ENCODE results near the gene MEGF10.

Gene MEGF10

DNA sequence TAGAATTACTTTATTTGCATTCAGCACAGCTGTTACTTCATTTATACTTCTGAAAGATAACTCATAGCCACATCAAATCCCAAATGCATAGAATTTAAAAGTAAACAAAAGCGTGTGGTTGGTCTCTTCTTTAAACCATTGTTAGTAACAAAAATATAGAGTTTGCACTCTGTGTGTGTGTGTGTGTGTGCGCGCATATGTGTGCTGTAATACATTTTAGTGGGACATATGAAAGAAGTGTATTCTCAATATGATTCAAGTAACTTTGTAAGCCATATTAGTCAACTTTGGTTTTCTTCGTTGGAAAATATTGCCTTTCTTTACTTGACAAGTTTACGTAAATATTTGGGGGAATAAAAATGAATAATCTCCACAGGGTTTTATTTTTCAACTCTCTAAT, 120.8 kb downstream of the MEGF10 start:
- no peak for DNase-seq (ENCODE audit: low spot score)

DNA sequence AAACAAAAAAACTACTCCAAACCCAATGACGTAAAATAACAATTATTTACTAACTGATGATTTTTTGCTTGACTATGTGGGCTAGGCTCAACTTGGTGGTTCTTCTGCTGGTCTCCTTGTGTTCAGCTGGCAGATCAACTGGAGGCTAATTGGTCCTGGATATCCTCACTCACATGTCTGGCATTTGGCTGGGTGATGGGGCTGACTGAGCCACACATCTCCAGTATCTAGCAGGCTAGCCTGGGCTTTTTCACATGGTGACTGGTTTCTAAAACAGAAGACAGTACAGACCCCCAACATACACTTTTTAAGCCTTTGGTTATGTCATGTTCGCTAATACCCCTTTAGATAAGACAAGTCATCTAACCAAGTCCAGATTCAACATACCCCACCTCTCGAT, 122.1 kb downstream of the MEGF10 start:
- no peak for DNase-seq (ENCODE audit: low spot score)

DNA sequence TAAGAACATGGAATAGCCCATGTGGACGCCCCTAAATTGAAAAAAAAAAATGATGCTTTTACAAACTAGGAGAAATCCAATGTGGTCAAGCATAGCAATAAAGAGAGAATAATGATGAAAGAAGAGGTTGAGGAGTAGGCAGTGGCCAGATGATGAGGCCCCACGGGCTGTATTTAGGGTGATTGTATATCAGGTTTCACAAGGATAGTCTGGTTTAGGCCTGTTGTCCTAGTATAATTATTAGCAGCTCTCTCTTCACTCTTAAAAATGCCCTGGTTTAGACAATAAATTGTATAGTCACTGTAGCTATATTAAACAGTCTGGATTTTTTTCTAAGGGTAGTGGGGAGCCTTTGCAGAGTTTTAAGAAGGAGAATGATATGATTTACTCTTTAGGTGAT, 124.4 kb downstream of the MEGF10 start:
- no peak for DNase-seq (ENCODE audit: low spot score)

DNA sequence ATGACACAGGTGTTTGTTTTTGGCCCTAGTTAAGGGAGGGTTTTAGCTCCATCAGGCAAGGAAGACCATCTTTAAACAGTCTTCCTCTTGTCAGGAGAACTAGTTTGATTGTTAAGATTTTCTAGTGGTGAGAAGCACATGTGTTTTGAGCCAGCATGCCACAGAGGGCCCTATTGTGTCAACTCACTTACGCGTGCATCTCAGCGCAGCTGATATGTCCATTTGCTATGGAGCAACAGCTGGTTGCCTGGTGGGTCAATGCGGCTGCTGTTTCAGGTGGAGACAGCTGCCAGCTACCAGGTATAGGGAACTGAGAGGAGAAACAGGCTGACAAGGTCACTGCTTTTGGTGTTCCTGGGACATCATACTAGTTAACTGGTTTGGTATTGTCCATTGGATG, 126.3 kb downstream of the MEGF10 start:
- DNase-seq (ENCODE audit: low spot score) = no peak

DNA sequence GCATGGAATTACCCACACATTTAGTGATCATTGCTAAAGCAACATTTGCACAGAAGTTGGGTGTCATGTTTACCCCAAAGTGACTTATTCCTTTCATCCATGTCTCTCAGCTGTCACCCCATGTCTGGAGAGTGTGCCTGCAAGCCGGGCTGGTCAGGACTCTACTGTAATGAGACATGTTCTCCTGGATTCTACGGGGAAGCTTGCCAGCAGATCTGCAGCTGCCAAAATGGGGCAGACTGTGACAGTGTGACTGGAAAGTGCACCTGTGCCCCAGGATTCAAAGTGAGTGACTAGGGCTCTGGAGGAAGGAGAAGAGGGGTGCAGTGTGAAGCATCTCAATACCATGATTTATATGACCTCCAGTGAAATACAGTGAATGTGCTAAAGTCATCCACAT, 126.9 kb downstream of the MEGF10 start:
- no peak for DNase-seq (ENCODE audit: low spot score)

DNA sequence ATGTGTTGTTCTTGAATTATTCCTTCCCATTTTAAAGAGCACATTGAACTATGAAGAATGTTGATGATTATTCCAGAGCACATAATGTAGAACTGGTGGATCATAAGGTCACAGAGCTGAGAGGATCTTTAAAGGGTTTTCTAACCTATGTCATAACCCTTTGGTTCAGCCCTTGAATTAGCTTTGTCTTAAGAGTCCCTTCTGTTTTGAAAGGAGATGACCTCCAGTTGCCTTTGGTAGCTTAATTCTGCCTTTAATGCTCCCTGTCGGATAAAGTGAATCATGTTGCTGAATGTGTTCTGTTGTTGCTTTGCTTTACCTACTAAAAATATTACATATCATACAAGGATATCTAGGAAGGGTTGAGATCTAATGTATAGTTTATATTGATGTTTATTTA, 127.8 kb downstream of the MEGF10 start:
- DNase-seq (ENCODE audit: low spot score) = no peak

DNA sequence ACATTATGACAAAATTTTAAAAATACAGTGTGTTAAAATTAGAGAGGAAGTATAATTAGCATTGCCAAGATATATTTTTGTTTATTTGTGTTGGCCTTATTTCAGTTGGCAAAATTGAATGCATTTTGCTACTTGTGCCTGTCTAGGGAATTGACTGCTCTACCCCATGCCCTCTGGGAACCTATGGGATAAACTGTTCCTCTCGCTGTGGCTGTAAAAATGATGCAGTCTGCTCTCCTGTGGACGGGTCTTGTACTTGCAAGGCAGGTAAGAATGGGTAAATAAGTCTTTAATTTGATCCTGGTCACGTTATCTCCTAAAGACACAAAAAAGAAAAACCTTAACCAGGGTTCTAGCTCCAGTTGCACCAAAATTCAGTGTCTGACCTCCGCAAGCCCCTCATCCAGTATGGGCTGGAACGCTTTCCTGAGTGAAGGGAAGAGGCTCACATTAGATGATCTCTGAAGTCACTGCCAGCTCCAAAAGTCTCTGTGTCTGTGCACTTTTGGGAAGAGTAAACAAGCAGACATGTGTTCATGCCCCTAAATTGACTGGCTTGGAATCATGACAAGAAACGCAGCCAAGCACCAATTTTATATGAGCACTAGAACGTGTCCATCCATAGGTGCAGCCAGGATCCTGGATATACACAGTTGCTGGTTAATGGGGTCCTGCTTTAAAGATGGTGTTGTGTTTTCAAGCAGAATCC, 128.5 kb downstream of the MEGF10 start:
- DNase-seq (ENCODE audit: low spot score) = no peak

DNA sequence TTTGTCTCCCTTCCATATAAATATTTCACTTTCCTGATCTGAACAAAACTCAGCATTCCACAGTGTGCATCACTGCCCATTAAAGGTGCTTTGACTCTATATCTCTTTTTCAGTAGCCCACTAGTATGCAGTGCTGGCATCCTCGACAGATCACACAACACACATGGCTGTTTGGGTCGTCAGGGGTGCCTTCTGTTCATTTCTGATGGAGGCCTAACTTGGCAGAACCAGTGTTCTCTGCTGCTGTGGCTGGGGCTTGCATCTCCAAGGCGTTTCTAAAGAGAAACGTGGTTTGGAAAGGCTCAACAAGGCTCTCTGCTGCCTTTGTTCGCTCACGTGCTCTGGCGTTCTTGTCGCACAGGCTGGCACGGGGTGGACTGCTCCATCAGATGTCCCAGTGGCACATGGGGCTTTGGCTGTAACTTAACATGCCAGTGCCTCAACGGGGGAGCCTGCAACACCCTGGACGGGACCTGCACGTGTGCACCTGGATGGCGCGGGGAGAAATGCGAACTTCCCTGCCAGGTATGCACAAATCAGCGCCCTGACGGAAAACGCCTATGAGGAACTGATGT, 129.2 kb downstream of the MEGF10 start:
- DNase-seq (ENCODE audit: low spot score) = no peak

DNA sequence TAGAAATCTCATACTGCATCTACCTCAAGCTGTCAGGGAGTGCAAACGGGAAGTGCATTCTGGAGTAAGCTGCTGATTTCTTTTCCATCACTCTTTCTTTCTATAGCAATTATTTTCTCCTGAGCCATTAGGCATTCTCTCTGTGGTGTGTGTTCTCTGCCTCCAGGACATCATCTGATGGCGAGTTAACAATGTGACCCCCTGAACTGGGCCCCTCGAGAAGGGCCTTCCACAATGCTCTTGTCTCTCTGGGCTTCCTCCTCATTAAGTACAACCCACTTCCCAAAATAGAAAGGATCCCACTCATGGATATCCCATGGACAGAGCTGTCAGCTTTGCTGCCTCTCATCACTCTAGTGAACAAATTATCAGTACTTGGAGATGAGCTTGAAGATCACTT, 130.2 kb downstream of the MEGF10 start:
- DNase-seq (ENCODE audit: low spot score) = no peak

DNA sequence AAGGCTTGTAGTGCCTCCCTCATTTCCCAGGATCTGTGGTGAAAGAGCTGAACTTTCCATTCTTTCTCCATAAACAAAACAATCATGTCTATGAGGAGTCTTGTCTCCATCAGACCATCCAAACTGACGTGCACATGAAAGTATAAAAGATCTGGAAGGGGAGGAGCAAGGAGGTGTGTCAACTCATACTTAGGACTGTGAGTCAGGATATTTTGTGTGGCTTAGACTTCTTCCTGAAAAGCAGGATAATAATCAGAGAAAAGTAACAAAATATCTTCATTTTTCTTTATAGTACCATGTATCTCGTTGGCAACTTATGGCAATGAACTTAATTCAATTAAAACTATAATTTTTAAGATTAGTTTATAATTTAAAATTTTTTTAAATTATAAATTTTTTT, 130.9 kb downstream of the MEGF10 start:
- no peak for DNase-seq (ENCODE audit: low spot score)

DNA sequence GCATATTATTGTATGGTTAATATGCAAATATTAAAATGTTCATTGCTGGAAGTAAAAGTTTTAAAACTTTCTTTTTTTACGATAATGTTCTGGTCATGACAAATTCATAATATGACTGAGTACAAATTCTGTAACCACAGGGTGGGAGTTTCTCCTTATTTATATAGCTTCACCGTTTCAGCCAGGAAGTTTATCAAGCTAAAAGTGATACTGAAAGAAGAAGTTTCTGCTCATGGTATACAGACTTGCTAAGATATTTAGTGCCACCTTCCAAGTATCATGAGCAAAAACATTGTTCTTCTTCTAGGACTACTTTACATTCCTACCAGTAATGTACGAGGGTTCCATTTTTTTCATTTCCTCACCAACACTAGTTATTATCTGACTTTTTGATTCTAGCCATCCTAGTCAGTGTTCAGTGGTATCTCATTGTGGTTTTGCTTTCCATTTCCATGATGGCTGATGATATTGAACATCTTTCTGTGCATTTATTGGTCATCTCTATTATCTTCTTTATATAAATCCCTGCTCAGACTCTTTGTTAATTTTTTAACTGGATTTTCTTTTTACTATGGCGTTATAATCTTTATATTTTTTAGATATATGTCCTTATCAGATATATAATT, 132.7 kb downstream of the MEGF10 start:
- DNase-seq (ENCODE audit: low spot score) = no peak

DNA sequence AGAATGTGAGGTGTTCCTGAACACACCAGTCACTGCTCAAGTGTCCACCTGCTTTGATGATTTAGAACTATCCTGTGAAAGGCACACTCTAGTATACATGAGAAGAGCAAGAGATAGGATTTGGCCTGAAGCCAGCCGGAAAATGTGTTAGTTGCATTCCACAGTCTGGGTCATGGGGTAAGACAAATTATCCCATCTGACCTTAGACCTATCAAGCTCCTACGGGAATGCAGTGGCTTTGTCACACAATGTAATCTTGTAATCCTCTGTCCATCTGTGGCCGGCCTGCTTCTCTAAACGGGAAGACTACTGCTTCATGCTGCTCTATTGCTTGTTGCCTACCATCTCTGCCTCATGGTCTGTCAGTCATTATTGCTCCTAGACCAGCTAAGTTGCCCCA, 134.4 kb downstream of the MEGF10 start:
- DNase-seq (ENCODE audit: low spot score) = no peak

DNA sequence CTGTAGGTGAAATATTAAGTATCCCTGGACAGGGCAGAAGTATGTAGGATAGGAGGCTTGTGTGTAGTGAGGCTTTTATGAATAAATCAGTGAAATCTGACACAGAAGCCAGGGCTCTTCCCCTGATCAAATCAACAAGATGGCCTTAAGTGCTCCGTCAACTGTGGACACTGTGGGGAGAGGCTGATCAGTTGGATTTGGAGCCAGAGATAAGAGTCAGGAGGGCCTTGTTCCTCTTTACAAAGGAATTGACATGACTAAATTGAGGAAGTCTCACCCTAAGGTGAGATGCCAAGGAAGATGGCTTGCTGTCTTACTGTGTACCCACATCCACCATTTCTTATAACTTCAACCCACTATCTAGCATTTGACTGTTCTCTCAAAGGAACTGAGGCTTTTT, 135.3 kb downstream of the MEGF10 start:
- no peak for DNase-seq (ENCODE audit: low spot score)

DNA sequence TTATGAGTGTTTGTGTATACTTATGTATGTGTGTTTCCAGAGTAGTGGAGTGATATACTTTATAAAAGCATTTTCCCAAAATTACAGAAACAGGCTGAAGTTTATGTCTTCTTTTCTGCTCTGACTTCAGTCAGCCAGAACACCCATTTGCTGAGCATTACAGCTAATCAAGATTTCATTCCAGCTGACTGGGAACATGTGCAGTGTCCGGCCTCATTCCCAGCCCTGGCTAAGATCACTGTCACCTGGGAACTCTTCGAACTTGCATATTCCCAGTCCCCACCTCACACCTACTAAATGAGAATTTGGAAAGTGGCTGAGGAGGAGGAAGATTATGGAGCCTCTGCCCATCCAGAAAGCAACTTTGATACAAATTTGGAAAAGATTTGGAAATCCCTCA, 136.1 kb downstream of the MEGF10 start:
- DNase-seq (ENCODE audit: low spot score) = no peak

DNA sequence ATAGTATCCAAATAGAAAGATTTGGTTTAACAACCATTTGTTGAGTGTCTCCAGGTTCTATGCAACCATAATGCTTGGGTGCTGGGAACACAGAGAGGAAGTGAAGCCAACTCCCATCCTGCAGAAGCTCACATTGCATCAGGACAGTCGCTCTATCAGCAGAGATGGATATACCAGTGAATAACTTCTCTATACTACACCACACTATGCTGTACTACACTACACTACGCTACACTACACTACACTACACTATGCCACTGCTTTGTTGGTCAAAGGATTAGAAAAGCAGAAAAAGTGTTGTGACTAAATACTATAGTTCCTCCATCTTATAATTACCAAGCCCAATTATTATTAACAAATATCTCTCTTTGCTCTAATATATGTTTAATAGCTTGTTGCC, 137.7 kb downstream of the MEGF10 start:
- DNase-seq (ENCODE audit: low spot score) = no peak

DNA sequence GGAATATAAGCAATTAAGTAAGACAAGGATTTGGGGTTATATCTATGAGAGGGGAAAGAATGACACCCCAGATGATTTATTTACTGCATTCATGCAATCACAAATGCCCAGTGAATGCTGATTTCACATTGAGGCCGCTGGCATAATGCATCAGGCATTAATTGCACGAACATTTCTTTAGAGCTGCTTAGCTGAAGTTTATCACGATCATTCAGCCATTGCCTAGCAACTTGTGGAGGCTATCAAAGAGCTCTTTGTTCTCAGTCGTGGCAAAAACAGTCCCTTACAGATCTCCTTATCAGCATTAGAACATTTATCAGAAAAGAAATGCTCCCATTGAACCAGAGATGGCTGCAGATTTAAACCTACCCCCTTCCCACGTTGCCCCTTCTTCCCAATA, 138.2 kb downstream of the MEGF10 start:
- DNase-seq (ENCODE audit: low spot score) = no peak

DNA sequence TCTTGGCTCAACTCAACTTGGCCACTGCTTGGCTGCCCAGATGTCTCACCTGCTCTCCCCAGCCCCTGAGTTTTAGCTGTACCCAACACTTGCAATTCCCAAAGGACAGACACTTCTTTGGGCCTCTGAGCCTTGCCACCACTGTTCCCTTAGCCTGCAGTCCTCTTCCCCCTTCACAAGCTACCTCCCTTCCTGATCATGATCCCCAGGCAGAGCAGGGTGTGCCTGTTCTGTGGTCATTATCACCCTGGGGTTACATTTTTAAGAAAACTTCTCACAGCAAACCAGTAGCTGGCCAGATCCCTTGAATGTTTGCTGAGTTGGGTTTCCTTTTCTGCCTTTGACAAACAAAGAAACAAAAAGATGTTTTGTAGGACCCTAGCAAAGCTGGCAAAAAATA, 139.3 kb downstream of the MEGF10 start:
- DNase-seq (ENCODE audit: low spot score) = no peak

DNA sequence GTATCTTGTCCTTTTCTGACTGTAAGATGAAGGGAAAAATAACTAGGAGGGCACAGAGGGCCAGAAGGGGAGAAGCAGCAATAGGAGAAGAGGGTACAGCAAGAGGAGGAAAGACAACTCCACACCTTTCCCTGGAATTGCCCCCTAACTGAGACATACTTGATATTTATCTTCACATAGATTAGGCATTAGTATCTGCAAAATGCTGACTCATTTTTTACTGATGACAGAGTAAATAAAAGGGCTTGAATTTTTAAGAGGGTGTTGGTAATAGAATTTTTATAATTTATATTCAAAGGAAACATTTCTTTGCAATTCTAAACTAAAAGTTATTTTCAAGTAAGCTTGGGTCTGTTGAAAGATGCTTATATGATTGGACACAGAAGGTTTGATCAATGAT, 140.0 kb downstream of the MEGF10 start:
- no peak for DNase-seq (ENCODE audit: low spot score)

DNA sequence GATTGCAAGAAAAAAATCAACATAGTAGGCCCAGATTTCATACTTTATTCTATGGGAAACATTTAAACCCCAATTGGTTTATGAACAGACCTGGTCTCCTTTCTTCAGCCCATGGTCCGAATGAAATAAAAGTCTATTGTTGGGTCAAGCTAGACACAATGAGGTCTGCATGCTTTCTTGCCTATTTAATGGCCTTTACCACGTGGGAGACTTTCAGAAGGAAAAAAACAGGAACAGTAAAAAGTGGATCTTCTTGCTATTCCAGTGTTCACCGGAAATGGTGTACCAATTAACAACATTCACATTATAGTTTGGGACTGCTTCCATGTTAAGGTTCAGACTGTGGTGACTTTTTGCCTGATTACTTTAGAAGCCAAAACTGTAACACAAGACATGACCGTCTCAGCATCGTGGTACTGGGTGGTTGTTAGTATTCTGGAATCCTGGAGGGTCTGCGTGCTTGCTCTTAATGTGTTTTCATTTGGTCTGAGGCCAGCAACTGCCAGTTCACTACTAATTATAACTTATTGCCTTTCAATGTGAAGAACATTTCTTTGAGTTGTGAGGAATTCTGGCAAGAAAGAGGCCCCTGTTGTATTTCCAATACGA, 141.5 kb downstream of the MEGF10 start:
- DNase-seq (ENCODE audit: low spot score) = no peak

DNA sequence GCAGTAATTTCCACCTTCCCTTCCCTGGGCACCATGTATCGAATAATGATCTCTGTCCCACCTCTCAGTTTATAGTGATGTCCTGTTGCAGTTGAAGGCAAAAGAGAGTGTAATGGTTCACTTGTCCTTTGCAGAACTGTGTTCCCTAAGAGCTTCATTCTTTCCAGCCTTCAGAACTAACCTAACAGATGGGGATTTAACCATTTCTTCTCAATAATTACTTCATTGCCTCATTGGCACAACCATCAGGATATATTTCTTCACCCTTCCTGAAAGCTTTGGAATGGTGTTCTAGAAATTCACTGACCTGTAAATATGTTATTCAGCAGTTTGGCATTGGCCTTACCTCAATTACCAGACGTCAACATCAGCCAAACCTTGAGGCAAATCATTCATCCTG, 142.9 kb downstream of the MEGF10 start:
- DNase-seq (ENCODE audit: low spot score) = no peak

DNA sequence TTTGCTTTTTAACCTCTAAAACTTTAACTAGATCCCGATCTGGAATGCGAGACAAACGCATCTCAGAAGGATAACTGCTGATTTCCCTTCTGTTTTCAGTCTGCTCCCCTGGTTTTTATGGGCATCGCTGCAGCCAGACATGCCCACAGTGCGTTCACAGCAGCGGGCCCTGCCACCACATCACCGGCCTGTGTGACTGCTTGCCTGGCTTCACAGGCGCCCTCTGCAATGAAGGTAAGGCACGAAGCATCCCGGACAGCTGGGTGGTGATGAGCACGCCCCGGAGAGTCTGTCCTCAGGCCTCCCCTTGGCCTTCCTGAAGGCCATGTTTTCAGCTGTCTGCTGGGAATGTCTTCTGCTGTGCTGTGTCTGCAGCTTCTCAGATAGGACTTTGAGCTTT, 144.0 kb downstream of the MEGF10 start:
- DNase-seq (ENCODE audit: low spot score) = no peak

DNA sequence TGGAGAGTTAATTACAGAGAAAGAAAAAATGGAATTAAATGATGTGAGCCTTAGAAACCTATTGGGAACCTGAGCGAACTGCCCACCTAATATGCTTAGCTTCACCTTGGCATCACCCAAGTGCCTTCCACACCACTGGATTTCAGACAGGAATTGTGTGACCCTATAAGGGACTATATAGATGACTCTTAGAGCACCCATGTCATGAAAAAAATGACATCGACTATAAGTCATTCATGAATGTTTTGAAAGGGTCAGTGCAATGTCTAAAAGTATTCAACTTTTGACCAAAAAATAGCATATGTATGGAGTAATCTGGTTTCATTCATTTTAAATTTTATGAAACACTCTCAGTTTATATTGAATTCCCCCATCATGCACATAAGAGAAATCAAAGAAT, 145.2 kb downstream of the MEGF10 start:
- DNase-seq (ENCODE audit: low spot score) = no peak

DNA sequence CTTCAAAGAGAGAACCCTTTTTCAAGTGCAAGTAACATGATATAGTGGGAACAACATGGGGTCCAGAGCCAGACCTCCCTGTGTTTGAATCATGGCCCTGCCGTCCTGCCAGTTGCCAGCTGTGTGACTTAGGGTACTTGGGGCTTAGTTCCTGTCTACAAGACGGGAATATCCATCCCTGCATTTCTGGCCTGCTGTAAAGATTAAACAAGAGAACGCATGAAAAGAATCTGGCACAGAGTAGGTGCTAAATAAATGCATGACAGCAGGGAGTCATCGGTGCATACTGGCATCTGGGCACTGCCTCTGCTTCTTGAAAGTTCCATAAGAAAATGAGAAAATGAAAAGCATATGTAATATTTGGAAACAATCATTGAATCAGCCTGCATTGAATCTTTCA, 149.0 kb downstream of the MEGF10 start:
- no peak for DNase-seq (ENCODE audit: low spot score)

DNA sequence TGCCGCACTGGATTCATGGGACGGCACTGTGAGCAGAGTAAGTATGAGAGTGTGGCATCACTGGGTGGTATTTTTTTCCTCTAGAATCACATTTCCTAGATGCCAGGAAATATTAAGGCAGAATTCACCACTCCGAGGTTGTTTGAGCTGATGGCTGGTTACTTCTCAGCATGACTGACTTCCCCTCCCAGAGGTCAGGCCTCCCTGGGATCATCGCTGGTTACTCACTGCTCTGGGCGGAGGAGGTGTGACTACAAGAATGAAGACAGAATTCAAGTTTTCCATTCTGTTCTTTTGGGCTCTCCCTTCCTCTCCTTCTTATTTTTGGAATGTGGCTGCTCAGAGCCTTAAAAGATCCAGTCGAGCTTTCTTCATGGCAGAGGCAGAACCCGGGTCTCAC, 150.2 kb downstream of the MEGF10 start:
- no peak for DNase-seq (ENCODE audit: low spot score)
